Nephron progenitor cell (in vitro differentiated cells): Measurements from ENCODE around the gene HOXD13.

Experiments used
- DNase-seq: peaks from one replicate; pipeline ENCODE4 v3.0.0; 2021
- H3K27ac Mint-ChIP-seq: 2 replicates; pipeline ENCODE4 v1.8.0; 2021; ENCODE audit warnings: mild to moderate bottlenecking, moderate library complexity, mixed read lengths
- H3K27me3 Mint-ChIP-seq: 2 replicates; pipeline ENCODE4 v1.8.0; 2021; ENCODE audit warnings: mild to moderate bottlenecking, low read depth, mixed read lengths; ENCODE audit not compliant: poor library complexity
- H3K36me3 Mint-ChIP-seq: 2 replicates; pipeline ENCODE4 v1.8.0; 2021; ENCODE audit warnings: low read depth, mixed read lengths
- H3K4me1 Mint-ChIP-seq: 2 replicates; pipeline ENCODE4 v1.8.0; 2021; ENCODE audit warnings: mixed read lengths
- H3K4me3 Mint-ChIP-seq: 2 replicates; pipeline ENCODE4 v1.8.0; 2021; ENCODE audit warnings: mild to moderate bottlenecking, moderate library complexity, mixed read lengths
- H3K9me3 Mint-ChIP-seq: 2 replicates; pipeline ENCODE4 v1.8.0; 2021; ENCODE audit warnings: mild to moderate bottlenecking, moderate library complexity, mixed read lengths
- CTCF ChIP-seq: fragments of 200-600 bp; sonication (generic); IDR thresholded peaks from 2 replicates; pipeline ENCODE4 v1.5.0; 2021; ENCODE audit warnings: antibody characterized with exemption

HOXD13 gene

DNA sequence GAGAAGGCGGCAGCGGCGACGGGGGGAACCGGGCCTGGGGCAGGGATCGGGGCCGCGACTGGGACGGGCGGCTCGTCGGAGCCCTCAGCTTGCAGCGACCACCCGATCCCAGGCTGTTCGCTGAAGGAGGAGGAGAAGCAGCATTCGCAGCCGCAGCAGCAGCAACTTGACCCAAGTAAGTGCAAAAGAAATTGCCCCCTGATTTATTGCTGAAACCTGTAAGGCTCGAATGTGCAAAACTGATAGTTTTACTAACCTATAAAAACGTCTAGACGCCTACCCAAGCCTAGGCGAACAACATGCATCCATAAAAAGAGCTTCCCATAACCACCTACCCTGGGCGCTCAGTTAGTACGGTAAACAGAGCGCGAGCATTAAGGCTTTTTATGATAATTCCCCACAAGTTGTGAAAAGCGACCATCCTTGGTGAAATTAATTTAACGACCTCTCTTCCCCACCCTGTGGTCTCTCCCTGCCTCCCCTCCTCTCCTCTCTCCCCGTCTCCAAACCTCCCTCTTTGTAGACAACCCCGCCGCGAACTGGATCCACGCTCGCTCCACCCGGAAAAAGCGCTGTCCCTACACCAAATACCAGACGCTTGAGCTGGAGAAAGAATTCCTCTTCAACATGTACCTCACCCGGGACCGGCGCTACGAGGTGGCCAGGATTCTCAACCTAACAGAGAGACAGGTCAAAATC is 31.0 kb downstream of the HOXD13 start:
- DNase-seq: no peak
- Mint-ChIP-seq H3K27ac (peak overlapping the region; percentile 100), H3K4me1 (peaks cover 69% of the 10 kb centered on the region), H3K36me3 (peaks cover 13% of the 10 kb centered on the region), H3K27me3 (peaks cover 10% of the 10 kb centered on the region), H3K4me3 (peak overlapping the region; percentile 95), H3K9me3 (no peaks in the 10 kb centered on the region)
- TF ChIP-seq CTCF: no peak

- DNase-seq: no peak
- H3K4me3 Mint-ChIP-seq: peak overlapping the region; percentile 95
- H3K27me3 Mint-ChIP-seq: peaks cover 5% of the 10 kb centered on the region
- TF ChIP-seq CTCF: no peak
- H3K27ac Mint-ChIP-seq: peak overlapping the region; percentile 100
- H3K36me3 Mint-ChIP-seq: peaks cover 13% of the 10 kb centered on the region
- peaks cover 67% of the 10 kb centered on the region for H3K4me1 Mint-ChIP-seq
- no peaks in the 10 kb centered on the region for H3K9me3 Mint-ChIP-seq
Observed at GRCh38 chr2:176124110-176124946, 31.8 kb downstream of the HOXD13 start.

DNA sequence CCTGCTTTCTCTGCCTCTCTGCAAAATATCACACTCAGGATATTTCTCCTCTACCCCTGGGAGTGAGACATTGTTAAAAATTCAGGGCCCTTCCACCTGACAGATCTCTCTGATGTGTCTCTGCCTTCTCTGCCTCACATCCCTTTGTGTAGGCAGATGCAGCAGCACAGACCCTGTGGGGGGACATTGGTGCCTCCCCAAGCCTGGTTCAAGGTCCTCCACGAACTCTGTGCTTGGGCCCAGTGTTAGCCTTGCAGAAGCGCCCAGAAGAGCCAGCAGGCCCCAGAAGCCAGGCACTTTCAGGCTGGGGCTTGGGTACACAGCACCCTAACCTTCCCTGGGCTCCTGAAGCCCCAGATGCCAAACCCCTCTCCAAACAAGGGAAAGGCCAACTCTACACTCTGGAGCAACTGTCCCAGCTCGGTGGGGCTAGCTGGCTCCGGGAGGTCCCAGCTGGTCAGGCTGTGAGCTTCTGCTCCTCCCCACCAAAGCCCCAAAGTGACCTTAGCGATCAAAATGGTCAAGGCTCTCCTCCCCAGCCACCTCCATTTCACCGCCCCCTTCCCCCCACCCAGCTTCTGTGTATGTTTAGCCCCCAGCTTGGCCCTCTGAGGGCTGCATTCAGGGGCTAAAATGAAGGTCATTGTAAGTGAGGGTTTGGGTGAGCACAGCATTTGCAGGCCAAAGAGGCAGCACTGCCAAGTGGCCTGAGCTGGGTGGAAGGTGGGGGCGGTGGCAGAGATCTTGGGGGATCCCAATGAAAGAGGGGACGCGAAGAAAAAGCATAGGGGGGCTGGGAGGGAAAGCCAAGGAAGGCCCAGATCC is 32.6 kb downstream of the HOXD13 start:
- Mint-ChIP-seq H3K9me3 (no peaks in the 10 kb centered on the region), H3K27ac (peak overlapping the region; percentile 100), H3K27me3 (peaks cover 5% of the 10 kb centered on the region), H3K36me3 (peaks cover 13% of the 10 kb centered on the region), H3K4me1 (peaks cover 58% of the 10 kb centered on the region), H3K4me3 (peak overlapping the region; percentile 95)
- TF ChIP-seq CTCF: no peak
- no peak for DNase-seq

DNA sequence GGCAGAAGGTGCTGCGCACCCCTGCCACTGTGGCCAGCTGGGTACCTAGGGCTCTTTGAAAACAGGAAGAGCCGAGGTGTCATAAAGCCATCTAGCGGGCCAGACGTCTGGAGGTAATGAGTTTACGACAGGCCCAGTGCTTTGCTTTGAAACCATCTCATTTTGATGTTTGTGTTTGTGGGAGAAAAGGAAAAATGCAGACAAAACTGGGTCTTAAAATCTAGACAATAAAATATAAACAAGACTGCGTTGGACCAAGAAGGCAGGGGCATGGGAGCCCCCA is 33.2 kb downstream of the HOXD13 start:
- Mint-ChIP-seq H3K9me3 (no peaks in the 10 kb centered on the region), H3K4me1 (peaks cover 53% of the 10 kb centered on the region), H3K27me3 (peaks cover 5% of the 10 kb centered on the region), H3K4me3 (peak overlapping the region; percentile 95), H3K27ac (peak overlapping the region; percentile 100), H3K36me3 (peaks cover 13% of the 10 kb centered on the region)
- no peak for TF ChIP-seq CTCF
- DNase-seq: no peak

DNA sequence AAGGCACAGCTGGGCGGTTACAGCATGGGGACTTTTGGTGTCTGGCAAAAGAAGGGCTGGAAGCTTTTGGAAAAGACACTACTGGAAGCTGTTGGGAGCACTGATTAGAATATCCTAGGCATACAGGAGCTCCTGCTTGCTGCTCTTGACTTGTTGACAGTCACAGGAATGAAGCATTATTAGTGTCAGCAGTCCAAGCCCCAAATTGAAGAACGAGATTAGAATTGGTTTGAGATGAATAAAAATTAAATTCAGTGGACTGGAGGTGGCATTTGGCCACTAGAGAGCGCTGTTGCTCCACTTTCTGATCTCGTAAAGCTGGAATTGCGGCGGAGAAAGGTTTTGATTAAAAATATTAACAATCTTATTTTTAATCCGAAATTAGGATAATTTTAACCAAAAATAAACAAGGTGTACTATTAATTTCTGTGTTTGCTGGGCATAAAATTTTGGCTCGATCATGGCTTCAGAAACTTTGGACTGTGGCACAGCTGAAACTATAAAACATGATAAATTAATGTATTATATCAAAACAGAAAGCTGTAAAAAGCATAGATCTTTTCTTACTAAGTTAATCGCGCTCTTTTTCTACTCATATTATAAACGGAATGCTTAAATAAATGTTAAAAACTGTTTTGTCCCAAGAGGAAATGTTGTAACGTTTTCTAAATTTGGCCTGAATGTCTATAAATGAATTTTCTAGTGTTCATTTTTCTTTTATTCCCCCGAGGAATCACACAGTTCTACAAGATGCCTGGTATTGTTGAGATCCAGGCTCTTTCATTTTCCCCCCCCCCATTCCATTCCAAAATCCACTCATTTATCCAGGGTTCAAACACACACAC is 34.6 kb downstream of the HOXD13 start:
- H3K36me3 Mint-ChIP-seq: peaks cover 18% of the 10 kb centered on the region
- H3K27me3 Mint-ChIP-seq: peaks cover 2% of the 10 kb centered on the region
- TF ChIP-seq CTCF: peak; percentile 95
- H3K27ac Mint-ChIP-seq: peak overlapping the region; percentile 100
- H3K4me3 Mint-ChIP-seq: peak overlapping the region; percentile 95
- H3K4me1 Mint-ChIP-seq: peaks cover 48% of the 10 kb centered on the region
- peak; percentile 85 for DNase-seq
- no peaks in the 10 kb centered on the region for H3K9me3 Mint-ChIP-seq
